ENCODE measurements around the gene BBS2.

- no peak for TF ChIP-seq EZH2phosphoT487 (IDR thresholded peaks at IDR 0.05)
- no peak for TF ChIP-seq CTCF (IDR thresholded peaks at IDR 0.05)
These were observed 37.1 kb downstream of the BBS2 start for GRCh38 chr16:56482683-56483236.

All from neural progenitor cell (in vitro differentiated cells).